Activated T-helper 1 cell treated with Interleukin-2 at 50 U/mL for 16 hours (primary cell): ENCODE results near the gene GSK3B.

ENCODE experiments used
- DNase-seq: peaks from one replicate; pipeline ENCODE4 v3.0.0-alpha.2; 2020; ENCODE audit warnings: low read depth

The GSK3B gene

GRCh38 chr3:119817583-119818363 lies 276.5 kb downstream of the GSK3B start:
- no peak for DNase-seq

GRCh38 chr3:119817071-119817470 lies 277.2 kb downstream of the GSK3B start:
- DNase-seq, result no peak

- DNase-seq, result no peak
Measured at GRCh38 chr3:119815716-119816115, 278.5 kb downstream of the GSK3B start.

- no peak for DNase-seq
Measured at GRCh38 chr3:119812491-119813058, 281.7 kb downstream of the GSK3B start.

- DNase-seq, result peak; percentile 32
Measured at GRCh38 chr3:119810018-119810435, 284.2 kb downstream of the GSK3B start.

- DNase-seq, result no peak
Measured at GRCh38 chr3:119809249-119810017, 284.8 kb downstream of the GSK3B start.

GRCh38 chr3:119808843-119809242 lies 285.4 kb downstream of the GSK3B start:
- no peak for DNase-seq

- DNase-seq, result no peak
Measured at GRCh38 chr3:119808244-119808643, 286.0 kb downstream of the GSK3B start.

GRCh38 chr3:119800844-119801243 lies 293.4 kb downstream of the GSK3B start:
- no peak for DNase-seq

GRCh38 chr3:119796785-119797184 lies 297.5 kb downstream of the GSK3B start:
- no peak for DNase-seq

GRCh38 chr3:119796368-119796767 lies 297.9 kb downstream of the GSK3B start:
- DNase-seq, result no peak

- no peak for DNase-seq
Measured at GRCh38 chr3:119795849-119796248, 298.4 kb downstream of the GSK3B start.

GRCh38 chr3:119794971-119795612 lies 299.2 kb downstream of the GSK3B start:
- no peak for DNase-seq

- no peak for DNase-seq
Measured at GRCh38 chr3:119794401-119794800, 299.8 kb downstream of the GSK3B start.

GRCh38 chr3:119792270-119792669 lies 302.0 kb downstream of the GSK3B start:
- no peak for DNase-seq

GRCh38 chr3:119790369-119790768 lies 303.9 kb downstream of the GSK3B start:
- DNase-seq, result no peak

- no peak for DNase-seq
Measured at GRCh38 chr3:119786409-119786808, 307.8 kb downstream of the GSK3B start.

- DNase-seq, result no peak
Measured at GRCh38 chr3:119783883-119784282, 310.4 kb downstream of the GSK3B start.

- no peak for DNase-seq
Measured at GRCh38 chr3:119783255-119783654, 311.0 kb downstream of the GSK3B start.

GRCh38 chr3:119782460-119782859 lies 311.8 kb downstream of the GSK3B start:
- no peak for DNase-seq

- DNase-seq, result no peak
Measured at GRCh38 chr3:119781330-119782198, 312.7 kb downstream of the GSK3B start, which contains the start of gene NR1I2. Gene NR1I2 (plus strand): TSS chr3:119782101.
